ENCODE results near the gene PEG3. TPM values are rescaled to one million over a fixed set of nuclear protein-coding genes. Genes with fewer than 3 reads are reported as not detected.

Gene PEG3
- total and polyA plus RNA-seq, 2 of the 8 experiments (the other 6 are each of a cell fraction or from before 2014, with no cell fraction given): not detected

- Histone ChIP-seq H3K4me2 (ENCODE audit: insufficient read depth in 1 of 2, low read depth in 2 of 2, low read length in 2 of 2) (no peak overlapping the region), H3K4me1 (replicated peaks in 1 of 4; ENCODE audit: control insufficient read depth in 3 of 4, insufficient read depth in 4 of 4, low read length in 3 of 4) (no peaks in the 10 kb centered on the region), H3K14ac (ENCODE audit: insufficient read length) (no peak overlapping the region), H3K27ac (ENCODE audit: low read depth, low read length) (no peak overlapping the region), H3K56ac (replicated peaks; ENCODE audit: insufficient read length, low read depth, low read length) (no peak overlapping the region), H2AK5ac (ENCODE audit: low read depth, low read length) (no peak overlapping the region), H3K4me3 (ENCODE audit: extremely low read depth in 1 of 4, insufficient read depth in 2 of 4, low read depth in 3 of 4, low read length in 4 of 4) (no peak overlapping the region), H2BK5ac (ENCODE audit: low read depth, low read length) (no peak overlapping the region), H4K20me1 (replicated peaks in 1 of 2; ENCODE audit: control insufficient read depth in 1 of 2, insufficient read depth in 2 of 2, low read length in 2 of 2) (no peaks in the 10 kb centered on the region), H2BK20ac (ENCODE audit: low read length) (no peak overlapping the region), H2AFZ (ENCODE audit: low read length) (no peak overlapping the region), H3K36me3 (ENCODE audit: control insufficient read depth in 2 of 4, insufficient read depth in 4 of 4, low read length in 3 of 4) (no peaks in the 10 kb centered on the region; a peak in 1 of 8 replicates), H4K91ac (replicated peaks; ENCODE audit: insufficient read length, low read length) (no peak overlapping the region), H3K9ac (replicated peaks in 1 of 4; ENCODE audit: extremely low read depth in 1 of 4, low read depth in 3 of 4, low read length in 3 of 4) (no peak overlapping the region), H3K27me3 (replicated peaks in 1 of 4; ENCODE audit: control insufficient read depth in 3 of 4, extremely low read depth in 1 of 4, insufficient read depth in 3 of 4, low read length in 3 of 4) (no peaks in the 10 kb centered on the region), H4K8ac (ENCODE audit: extremely low read depth, insufficient read depth, low read length) (no peak overlapping the region), H3K4ac (replicated peaks; ENCODE audit: insufficient read length, low read depth, low read length) (no peak overlapping the region), H3K79me1 (ENCODE audit: low read depth, low read length) (no peaks in the 10 kb centered on the region), H2BK12ac (ENCODE audit: low read depth, low read length) (no peak overlapping the region), H3K79me2 (ENCODE audit: control insufficient read depth in 1 of 2, insufficient read depth in 2 of 2, low read length in 2 of 2) (no peaks in the 10 kb centered on the region), H2BK120ac (replicated peaks; ENCODE audit: low read depth, low read length) (no peak overlapping the region), H2BK15ac (ENCODE audit: low read length) (no peak overlapping the region), H3K9me3 (ENCODE audit: insufficient read depth in 2 of 2, low read depth in 1 of 2, low read length in 1 of 2) (peaks cover 51 to 78% of the 10 kb centered on the region in 2 experiments), H3K18ac (ENCODE audit: extremely low read depth, low read length) (no peak overlapping the region), H3K23ac (ENCODE audit: insufficient read length) (no peak overlapping the region), H3K23me2 (ENCODE audit: low read depth, low read length) (no peaks in the 10 kb centered on the region), H4K5ac (ENCODE audit: insufficient read length, low read depth, low read length) (no peak overlapping the region)
- CTCF ChIA-PET (ENCODE audit: partially characterized antibody): no interaction called here
- FAIRE-seq (no peak), DNase-seq (ENCODE audit: low read depth in 1 of 2, low spot score in 2 of 2) (no peak)
- WGBS, 2 experiments (ENCODE audit: extremely low coverage in 1 of 2, insufficient coverage in 1 of 2, insufficient read length in 1 of 2, insufficient replicate concordance in 2 of 2, low coverage in 1 of 2, low lambda C conversion rate in 2 of 2, missing lambda C conversion rate in 1 of 2): 78% methylated on average over 12 of the region's 12 CpGs; no CpG with 5 or more reads in 1 of the 2 experiments
- no peak for TF ChIP-seq GTF2F1 (IDR thresholded peaks at IDR 0.05; ENCODE audit: borderline replicate concordance, low read depth, low read length)
- TF ChIP-seq KDM5A (IDR thresholded peaks at IDR 0.05; ENCODE audit: low read length): no peak
- TF ChIP-seq SP1 (IDR thresholded peaks at IDR 0.05; ENCODE audit: low read depth, low read length): no peak
- POLR2A ChIA-PET (ENCODE audit: partially characterized antibody): no interaction called here
Measured at GRCh38 chr19:56841193-56841543, 642 bp upstream of the PEG3 start.
